Activated CD4-positive, alpha-beta memory T cell treated with anti-CD3 and anti-CD28 coated beads for 36 hours (primary cell): ENCODE measurements around the gene VARS1. TPM values are rescaled to one million over a fixed set of nuclear protein-coding genes. Genes with fewer than 3 reads are reported as not detected.
"Not testable (repeated sequence)": the region's sequence is repeated elsewhere in the genome, so short reads cannot be mapped to it uniquely, and the experiment has no call there.

Experiments used
- CTCF ChIA-PET: fragments of 350-600 bp; sonication (Branson Sonifier 250); formaldehyde crosslinking; loops from one replicate; lab custom pipeline; 2021; ENCODE audit warnings: antibody characterized with exemption, inconsistent platforms; lab: Charles Lee
- POLR2A ChIA-PET: fragments of 350-600 bp; sonication (Branson Sonifier 250); formaldehyde crosslinking; loops from one replicate; lab custom pipeline; 2021; ENCODE audit warnings: antibody characterized with exemption; lab: Charles Lee
- DNase-seq: peaks from one replicate; pipeline ENCODE4 v3.0.0-alpha.2; 2020
- H3K27ac Mint-ChIP-seq: one replicate; pipeline ENCODE4 v1.8.0; 2021; ENCODE audit warnings: mixed read lengths
- H3K27me3 Mint-ChIP-seq: one replicate; pipeline ENCODE4 v1.8.0; 2021; ENCODE audit warnings: mixed read lengths
- H3K36me3 Mint-ChIP-seq: one replicate; pipeline ENCODE4 v1.8.0; 2021; ENCODE audit warnings: mixed read lengths
- H3K4me1 Mint-ChIP-seq: one replicate; pipeline ENCODE4 v1.8.0; 2021; ENCODE audit warnings: low read depth, mixed read lengths
- H3K4me3 Mint-ChIP-seq: one replicate; pipeline ENCODE4 v1.8.0; 2021; ENCODE audit warnings: mild to moderate bottlenecking, mixed read lengths
- H3K9me3 Mint-ChIP-seq: one replicate; pipeline ENCODE4 v1.8.0; 2021; ENCODE audit warnings: mixed read lengths
- intact Hi-C: fragments of 100-400 bp; cut with micrococcal nuclease; formaldehyde crosslinking; loops from one replicate; pipeline ENCODE4 v1.15.1; 2023
- total RNA-seq, 2 experiments: library from RNA; stranded (reverse); gene quantifications; one replicate each; pipeline ENCODE4 v1.2.3, GENCODE V29; 2021

The VARS1 gene
- total RNA-seq, 2 experiments from 2014 or later, result 141 to 153 TPM

DNA sequence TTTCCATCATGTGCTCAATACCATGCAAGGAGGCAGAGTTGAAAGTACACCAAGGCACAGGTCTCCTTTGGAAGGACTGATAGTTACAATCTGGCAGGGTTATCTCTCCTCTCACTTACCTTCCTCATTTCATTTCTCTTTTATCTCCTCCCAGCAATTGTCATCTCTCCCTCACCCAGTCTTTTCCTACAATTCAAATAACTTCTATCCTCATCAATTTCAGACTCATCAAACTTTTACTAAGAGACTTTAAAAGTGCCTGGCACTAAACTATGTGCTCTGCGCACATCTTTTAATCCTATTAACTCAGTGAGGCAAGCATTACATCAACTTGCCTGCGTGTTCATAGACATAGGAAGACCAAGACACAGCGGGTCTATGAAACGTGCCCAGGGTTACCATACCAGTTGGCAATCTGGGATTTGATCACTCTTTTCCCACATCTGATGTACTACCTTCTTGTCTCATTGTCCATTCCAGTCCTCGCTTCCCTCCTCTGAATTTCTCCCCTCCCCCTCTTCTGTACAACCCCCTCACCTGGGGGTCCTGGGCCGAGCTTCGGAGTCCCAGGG lies 1.2 kb downstream of the VARS1 start:
- intact Hi-C loops, result loop anchor here (2.0 kb wide), 2 partner anchors 18 to 32 kb away; partner anchors contain the start of genes HSPA1B and VWA7
- Mint-ChIP-seq H3K4me3 (peak overlapping the region; percentile 98), H3K9me3 (no peaks in the 10 kb centered on the region), H3K36me3 (peaks cover 25% of the 10 kb centered on the region), H3K4me1 (peaks cover 45% of the 10 kb centered on the region), H3K27ac (peak overlapping the region; percentile 84), H3K27me3 (no peaks in the 10 kb centered on the region)
- DNase-seq, result no peak
- POLR2A ChIA-PET, result interaction anchor here (1.0 to 2.5 kb wide), 7 partner anchors 8 to 54 kb away, joined by 3 to 21 read pairs (median 3); partner anchors contain the start of genes LSM2, MSH5 and VWA7
- CTCF ChIA-PET, result interaction anchor here (0.7 to 2.8 kb wide), 5 partner anchors 10 to 69 kb away, joined by 4 to 16 read pairs (median 5); partner anchors contain the start of genes MSH5 and NEU1

DNA sequence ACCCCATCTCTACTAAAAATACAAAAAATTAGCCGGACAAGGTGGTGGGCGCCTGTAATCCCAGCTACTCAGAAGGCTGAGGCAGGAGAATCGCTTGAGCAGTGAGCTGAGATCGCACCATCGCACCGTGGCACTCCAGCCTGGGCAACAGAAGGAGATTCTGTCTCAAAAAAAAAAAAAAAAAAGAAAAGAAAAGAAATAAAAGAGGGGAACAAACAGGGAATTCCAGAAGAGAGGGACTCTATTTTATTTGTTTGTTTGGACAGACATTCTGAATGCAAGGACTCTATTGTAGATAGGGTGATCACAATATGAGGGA lies 1.7 kb downstream of the VARS1 start:
- H3K27me3 Mint-ChIP-seq, DNase-seq, H3K9me3 Mint-ChIP-seq, CTCF ChIA-PET, POLR2A ChIA-PET: not testable (repeated sequence)
- H3K27ac Mint-ChIP-seq, result peak overlapping the region; percentile 84
- peaks cover 46% of the 10 kb centered on the region for H3K4me1 Mint-ChIP-seq
- intact Hi-C loops, result loop anchor here (2.0 kb wide), 2 partner anchors 17 to 33 kb away; partner anchors contain the start of genes HSPA1B and VWA7
- peaks cover 28% of the 10 kb centered on the region for H3K36me3 Mint-ChIP-seq
- H3K4me3 Mint-ChIP-seq, result peak overlapping the region; percentile 98

DNA sequence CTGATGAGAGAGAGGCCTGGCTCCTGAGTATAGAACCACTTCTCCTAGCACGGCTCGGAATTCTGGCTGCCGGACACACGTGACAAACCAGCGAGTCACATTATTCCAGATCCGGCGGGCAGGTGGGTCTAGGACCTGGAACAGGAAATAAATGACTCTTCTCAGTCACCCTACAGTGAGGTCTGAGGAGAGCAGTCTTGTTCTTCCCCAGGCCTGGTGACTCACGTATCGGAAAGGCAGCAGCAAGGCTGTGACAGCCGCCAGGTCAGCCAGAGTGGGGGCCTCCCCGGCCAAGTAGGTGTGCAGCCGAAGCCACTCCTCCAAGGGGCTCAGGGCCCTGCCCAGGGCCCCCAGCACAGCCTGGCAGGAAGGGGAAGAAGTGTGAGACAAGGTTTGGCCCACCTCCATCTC lies 2.8 kb downstream of the VARS1 start:
- H3K27me3 Mint-ChIP-seq, result no peaks in the 10 kb centered on the region

DNA sequence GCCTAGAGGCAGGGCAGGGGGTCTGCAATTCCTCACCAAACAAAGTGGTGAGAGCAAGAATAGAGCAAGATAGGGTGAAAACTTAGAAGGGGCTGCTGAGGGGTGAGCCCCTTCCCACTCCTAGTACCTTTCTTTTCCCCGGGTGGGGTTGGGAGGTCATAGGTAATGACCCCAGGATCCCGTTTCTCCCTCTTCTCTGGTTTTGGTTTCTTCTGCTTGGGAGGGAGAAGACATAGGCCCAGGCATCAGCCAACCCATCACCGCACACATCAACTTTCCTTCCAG lies 3.5 kb downstream of the VARS1 start:
- peaks cover 32% of the 10 kb centered on the region for H3K4me1 Mint-ChIP-seq
- no peak for DNase-seq
- H3K9me3 Mint-ChIP-seq, result no peaks in the 10 kb centered on the region
- CTCF ChIA-PET, result interaction anchor here (0.6 to 2.0 kb wide), 8 partner anchors 8 to 74 kb away, joined by 3 to 14 read pairs (median 8); partner anchors contain the start of genes LSM2, MSH5 and VWA7
- no peaks in the 10 kb centered on the region for H3K27me3 Mint-ChIP-seq
- peaks cover 25% of the 10 kb centered on the region for H3K36me3 Mint-ChIP-seq
- intact Hi-C loops, result no loop called here
- H3K27ac Mint-ChIP-seq, result no peak overlapping the region
- H3K4me3 Mint-ChIP-seq, result no peak overlapping the region
- POLR2A ChIA-PET, result no interaction called here

More for the DNA sequence above, 2.8 kb downstream of the VARS1 start:
- Mint-ChIP-seq H3K4me3 (no peak overlapping the region), H3K4me1 (peaks cover 40% of the 10 kb centered on the region), H3K36me3 (peaks cover 29% of the 10 kb centered on the region), H3K27ac (peak overlapping the region; percentile 10), H3K9me3 (no peaks in the 10 kb centered on the region)
- ChIA-PET CTCF (interaction anchor here (0.7 to 0.8 kb wide), 2 partner anchors 28 to 34 kb away, joined by 3 read pairs; no protein-coding TSS in a partner anchor), POLR2A (no interaction called here)
- DNase-seq, result peak; percentile 40
- intact Hi-C loops, result no loop called here

DNA sequence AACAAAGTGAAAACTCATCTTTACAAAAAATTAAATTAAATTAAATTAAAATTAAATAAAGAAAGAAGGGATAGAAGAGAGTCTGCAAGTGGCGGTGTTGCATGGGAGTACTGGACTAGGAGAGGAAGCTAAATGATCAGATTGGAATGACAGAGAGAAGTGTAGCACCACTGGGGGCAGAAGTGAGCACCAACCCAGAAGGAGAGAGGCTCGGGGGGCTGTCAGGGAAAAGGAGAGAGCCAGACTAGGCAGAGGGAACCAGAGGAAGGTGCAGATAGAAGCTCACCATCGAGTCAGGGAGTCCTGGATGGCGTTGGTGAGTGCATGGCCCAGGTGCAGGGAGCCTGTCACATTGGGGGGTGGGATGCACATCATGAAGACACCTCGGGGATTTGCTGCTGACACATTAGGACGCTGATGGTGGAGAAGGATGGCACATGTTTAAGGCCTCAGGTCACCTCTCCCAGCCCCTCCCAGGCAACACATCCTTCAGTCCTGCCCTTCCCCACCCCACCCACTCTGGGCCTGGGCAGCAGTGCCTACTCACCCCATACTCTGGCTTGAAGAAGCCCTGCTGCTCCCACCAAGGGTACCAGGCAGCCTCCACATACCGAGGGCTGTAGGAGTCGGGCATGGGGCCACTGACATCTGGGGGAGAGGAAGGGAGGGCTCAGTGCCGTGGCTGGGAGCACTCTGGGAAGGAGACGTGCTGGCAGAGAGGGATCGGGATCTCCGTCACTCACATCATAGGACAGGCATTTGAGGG lies 4.0 kb downstream of the VARS1 start:
- intact Hi-C loops, result no loop called here
- Mint-ChIP-seq H3K4me3 (no peak overlapping the region), H3K27me3 (no peaks in the 10 kb centered on the region), H3K9me3 (no peaks in the 10 kb centered on the region), H3K27ac (peak overlapping the region; percentile 55), H3K36me3 (peaks cover 28% of the 10 kb centered on the region), H3K4me1 (peaks cover 31% of the 10 kb centered on the region)
- CTCF ChIA-PET, result interaction anchor here (0.6 to 2.6 kb wide), 17 partner anchors 8 to 250 kb away, joined by 3 to 18 read pairs (median 6); partner anchors contain the start of genes CLIC1, HSPA1B, LSM2 and MSH5
- peak; percentile 50 for DNase-seq
- POLR2A ChIA-PET, result interaction anchor here (1.0 to 1.3 kb wide), 2 partner anchors 42 to 116 kb away, joined by 3 to 5 read pairs; no protein-coding TSS in a partner anchor

DNA sequence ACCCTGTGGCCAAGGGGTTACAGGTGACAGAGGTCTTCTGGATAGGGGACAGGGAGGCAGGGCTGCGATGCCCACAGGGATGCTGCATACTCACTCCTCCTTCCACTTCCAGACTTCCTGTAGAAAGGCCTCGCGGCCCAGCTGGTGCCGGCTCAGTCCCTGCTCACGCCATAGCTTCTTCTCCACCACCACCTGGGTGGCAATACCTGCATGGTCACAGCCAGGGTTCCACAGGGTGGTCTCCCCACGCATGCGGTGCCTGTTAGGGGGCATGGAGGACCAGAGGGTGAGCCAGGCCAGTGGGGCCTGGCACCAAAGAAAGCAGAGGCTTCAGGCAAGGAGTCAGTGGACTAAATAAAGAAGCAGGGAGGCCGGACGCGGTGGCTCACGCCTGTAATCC lies 10.1 kb downstream of the VARS1 start:
- Mint-ChIP-seq H3K9me3 (no peaks in the 10 kb centered on the region), H3K27me3 (no peaks in the 10 kb centered on the region), H3K4me1 (peaks cover 6% of the 10 kb centered on the region), H3K36me3 (peaks cover 43% of the 10 kb centered on the region), H3K4me3 (no peak overlapping the region), H3K27ac (no peak overlapping the region)
- ChIA-PET POLR2A (interaction anchor here (0.9 kb wide), 1 partner anchor 101 kb away, joined by 3 read pairs; no protein-coding TSS in a partner anchor), CTCF (interaction anchor here (0.6 to 1.8 kb wide), 3 partner anchors 10 to 17 kb away, joined by 3 to 8 read pairs (median 5); partner anchors contain the start of gene VARS1)
- intact Hi-C loops, result no loop called here
- no peak for DNase-seq

DNA sequence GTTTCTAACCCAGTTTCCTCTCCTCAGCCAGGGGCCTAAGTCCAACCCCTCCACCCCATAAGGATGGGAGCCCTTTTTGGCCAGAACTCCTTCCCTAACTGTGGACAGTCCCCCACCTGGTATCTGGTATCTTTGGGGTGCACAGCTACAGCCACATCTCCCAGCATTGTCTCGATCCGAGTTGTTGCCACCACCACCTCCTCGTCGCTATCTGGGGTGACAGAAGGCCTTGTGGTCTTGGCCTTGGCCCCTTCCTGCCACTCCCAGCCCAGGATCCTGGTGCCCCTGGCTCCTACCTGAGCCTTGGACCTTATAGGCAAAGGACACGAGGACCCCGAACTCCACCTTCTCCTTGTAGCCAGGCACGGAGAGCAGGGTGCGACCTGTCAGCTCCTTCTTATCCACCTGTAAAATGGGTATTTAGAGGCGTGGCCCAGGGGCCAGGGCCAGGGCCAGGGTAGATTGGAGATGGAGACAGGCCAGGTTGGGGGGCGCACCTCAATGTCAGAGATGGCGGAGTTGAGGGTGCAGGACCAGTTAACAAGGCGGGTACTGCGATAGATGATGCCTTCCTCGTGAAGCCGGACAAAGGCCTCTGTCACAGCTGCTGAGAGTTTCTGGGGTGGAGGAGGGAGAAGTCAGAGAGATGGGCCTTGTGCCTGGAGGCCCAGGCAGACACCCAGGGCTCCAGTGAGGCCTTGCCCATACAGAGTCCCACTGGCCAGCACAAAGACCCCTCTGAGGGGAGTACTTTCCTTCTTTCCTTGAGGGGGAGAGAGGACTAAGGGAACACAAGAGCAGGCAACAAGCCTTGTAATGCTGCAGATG lies 11.2 kb downstream of the VARS1 start:
- ChIA-PET CTCF (interaction anchor here (1.7 kb wide), 1 partner anchor 11 kb away, joined by 5 read pairs; the partner anchor contains the start of gene VARS1), POLR2A (interaction anchor here (0.7 to 1.1 kb wide), 3 partner anchors 14 to 94 kb away, joined by 3 read pairs; no protein-coding TSS in a partner anchor)
- no peak overlapping the region for H3K4me3 Mint-ChIP-seq
- intact Hi-C loops, result no loop called here
- H3K4me1 Mint-ChIP-seq, result peaks cover 3% of the 10 kb centered on the region
- no peak for DNase-seq
- H3K9me3 Mint-ChIP-seq, result no peaks in the 10 kb centered on the region
- H3K27ac Mint-ChIP-seq, result no peak overlapping the region
- peaks cover 42% of the 10 kb centered on the region for H3K36me3 Mint-ChIP-seq
- no peaks in the 10 kb centered on the region for H3K27me3 Mint-ChIP-seq

DNA sequence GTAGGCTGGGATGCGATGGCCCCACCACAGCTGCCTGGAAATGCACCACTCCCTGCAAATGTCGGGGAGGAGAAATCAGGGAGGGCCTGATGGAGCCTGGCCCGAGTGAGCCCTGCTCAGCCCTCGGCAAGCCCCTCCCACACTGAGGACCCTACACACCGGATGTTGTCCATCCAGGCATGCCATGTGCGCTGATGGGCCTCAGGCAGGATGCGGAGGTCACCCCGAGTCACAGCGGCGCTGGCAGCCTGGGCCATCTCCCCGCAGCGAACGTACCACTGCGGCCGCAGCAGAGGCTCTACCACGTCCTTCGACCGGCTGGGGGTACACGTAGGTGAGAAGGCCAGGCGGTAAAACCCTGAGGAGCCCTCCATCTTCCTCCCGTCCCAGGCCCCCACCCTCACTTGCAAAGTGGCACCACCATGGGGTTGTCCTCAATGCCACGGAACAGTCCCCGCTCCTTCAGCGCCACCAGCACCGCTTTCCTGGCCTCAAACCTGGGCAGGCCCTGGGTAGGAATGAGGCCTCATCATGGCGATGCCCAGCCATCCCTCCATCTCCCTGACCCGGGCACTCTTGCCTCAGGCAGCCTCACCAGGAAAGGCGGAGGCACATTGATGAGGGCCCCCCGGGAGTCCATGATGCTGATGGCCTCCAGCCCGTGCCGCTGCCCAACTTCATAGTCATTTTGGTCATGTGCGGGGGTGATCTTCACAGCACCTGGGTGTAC lies 13.3 kb downstream of the VARS1 start:
- no peaks in the 10 kb centered on the region for H3K9me3 Mint-ChIP-seq
- POLR2A ChIA-PET, result no interaction called here
- no peaks in the 10 kb centered on the region for H3K27me3 Mint-ChIP-seq
- CTCF ChIA-PET, result interaction anchor here (1.3 to 3.3 kb wide), 2 partner anchors 13 to 14 kb away, joined by 5 to 15 read pairs; partner anchors contain the start of gene VARS1
- no peak overlapping the region for H3K4me3 Mint-ChIP-seq
- H3K27ac Mint-ChIP-seq, result no peak overlapping the region
- peaks cover 43% of the 10 kb centered on the region for H3K36me3 Mint-ChIP-seq
- DNase-seq, result no peak
- peaks cover 6% of the 10 kb centered on the region for H3K4me1 Mint-ChIP-seq
- intact Hi-C loops, result no loop called here

DNA sequence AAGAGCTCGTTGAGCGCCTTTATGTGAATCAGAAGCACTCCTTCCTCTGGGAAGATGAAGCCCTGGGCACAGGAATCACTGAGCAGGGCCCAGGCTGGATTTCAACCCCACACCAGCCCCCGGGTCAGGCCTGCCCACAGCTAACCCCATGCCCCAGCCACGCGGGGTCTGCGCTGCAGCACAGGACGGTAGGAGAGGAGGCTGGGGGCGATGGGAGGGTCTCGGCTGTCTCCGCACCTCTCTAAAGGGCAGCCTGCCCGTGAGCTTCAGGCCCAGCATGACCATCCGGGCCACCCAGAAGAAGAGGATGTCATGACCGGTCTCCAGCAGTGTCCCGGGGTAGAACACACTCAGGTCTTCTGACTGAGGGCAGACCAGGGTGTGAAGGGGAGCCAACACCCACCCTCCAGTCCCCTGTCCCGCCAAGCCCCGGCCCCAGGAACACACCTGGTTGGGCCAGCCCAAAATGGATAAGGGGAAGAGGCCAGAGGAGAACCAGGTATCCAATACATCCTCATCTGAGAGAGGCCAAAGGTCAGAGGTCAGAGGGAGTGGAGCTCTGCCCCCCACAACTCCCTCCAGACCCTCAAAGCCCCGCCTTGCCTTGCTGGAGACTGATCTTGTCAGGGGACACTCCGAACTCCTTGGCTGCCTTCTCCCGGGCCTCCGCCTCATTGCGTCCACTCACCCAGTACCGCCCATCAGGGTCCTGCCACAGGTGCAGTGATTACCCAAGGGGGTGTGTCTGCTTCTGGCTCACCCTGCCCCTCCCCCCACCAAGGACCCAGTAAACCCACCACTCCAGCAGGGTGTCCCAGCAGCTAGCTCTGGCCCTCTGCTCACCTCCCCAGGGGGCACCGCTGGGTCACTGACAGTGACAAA lies 14.1 kb downstream of the VARS1 start:
- Mint-ChIP-seq H3K27me3 (no peaks in the 10 kb centered on the region), H3K9me3 (no peaks in the 10 kb centered on the region), H3K27ac (no peak overlapping the region), H3K4me3 (no peak overlapping the region), H3K36me3 (peaks cover 43% of the 10 kb centered on the region), H3K4me1 (peaks cover 14% of the 10 kb centered on the region)
- intact Hi-C loops, result no loop called here
- no peak for DNase-seq
- CTCF ChIA-PET, result interaction anchor here (1.0 to 3.3 kb wide), 3 partner anchors 9 to 14 kb away, joined by 3 to 15 read pairs (median 5); partner anchors contain the start of gene VARS1
- POLR2A ChIA-PET, result no interaction called here

DNA sequence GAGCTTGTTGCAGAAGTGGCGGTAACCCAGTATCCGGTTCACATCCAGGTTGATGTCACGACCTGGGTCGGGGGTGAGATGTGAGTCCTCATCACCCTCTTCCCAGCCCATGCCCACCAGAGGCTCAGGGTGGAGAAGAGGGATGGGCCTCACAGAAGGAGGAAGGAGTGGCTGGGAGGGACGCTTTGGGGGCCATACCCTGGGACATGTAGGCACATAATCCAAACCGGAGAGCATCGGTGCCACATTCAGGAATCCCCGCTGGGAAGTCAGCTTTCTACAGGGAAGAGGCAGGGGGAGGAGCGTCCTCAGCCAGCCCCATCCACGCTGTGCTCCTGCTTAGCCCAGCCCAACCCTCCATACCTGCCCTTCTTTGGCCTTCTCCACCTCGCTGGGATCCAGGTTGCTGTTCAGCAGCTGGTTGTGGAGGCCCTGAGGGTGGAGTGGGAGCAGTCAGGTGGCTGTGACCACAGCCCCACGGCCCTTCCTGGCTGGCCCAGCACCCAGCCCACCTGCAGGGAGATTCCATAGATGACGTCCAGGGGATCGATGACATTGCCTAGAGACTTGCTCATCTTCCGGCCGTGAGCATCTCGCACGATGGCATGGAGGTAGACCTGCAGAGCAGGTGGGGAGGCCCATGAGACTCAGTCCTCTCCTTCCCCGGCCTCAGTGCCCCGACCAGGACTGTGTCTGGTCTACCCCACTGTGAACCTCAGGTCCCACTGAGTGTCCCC lies 14.9 kb downstream of the VARS1 start:
- POLR2A ChIA-PET, result no interaction called here
- DNase-seq, result no peak
- Mint-ChIP-seq H3K27ac (no peak overlapping the region), H3K9me3 (no peaks in the 10 kb centered on the region), H3K36me3 (peaks cover 41% of the 10 kb centered on the region), H3K4me3 (no peak overlapping the region), H3K4me1 (peaks cover 22% of the 10 kb centered on the region), H3K27me3 (no peaks in the 10 kb centered on the region)
- CTCF ChIA-PET, result interaction anchor here (1.0 to 3.3 kb wide), 3 partner anchors 9 to 15 kb away, joined by 3 to 15 read pairs (median 5); partner anchors contain the start of gene VARS1
- intact Hi-C loops, result no loop called here
